Vagina (tissue), 2 donors: ENCODE data around the gene MAPRE2.

Source experiments
- POLR2A ChIP-seq, 2 donors: fragments of 450-650 bp; IDR thresholded peaks; one replicate each; pipeline ENCODE4 v1.6.1; 2017; ENCODE audit warnings: antibody characterized with exemption in 2 of 2, mild to moderate bottlenecking in 2 of 2, moderate library complexity in 2 of 2
- POLR2AphosphoS5 ChIP-seq, 2 donors: sonication (generic); formaldehyde crosslinking; IDR thresholded peaks; one replicate each; pipeline ENCODE4 v1.9.0; 2017; ENCODE audit warnings: antibody characterized with exemption in 2 of 2, mild to moderate bottlenecking in 2 of 2, low read depth in 1 of 2; ENCODE audit not compliant: insufficient read depth in 1 of 2
- TF ChIP-seq, protein P1 (sequence below), 3 experiments: fragments of 450-650 bp in 2 of 3; fragments of 200-600 bp in 1 of 3; sonication (generic) in 1 of 3; IDR thresholded peaks; one replicate each; pipeline ENCODE4 v1.5.1; 2017 to 2019; ENCODE audit warnings: antibody characterized with exemption in 3 of 3, mild to moderate bottlenecking in 2 of 3, moderate library complexity in 2 of 3

DNA sequence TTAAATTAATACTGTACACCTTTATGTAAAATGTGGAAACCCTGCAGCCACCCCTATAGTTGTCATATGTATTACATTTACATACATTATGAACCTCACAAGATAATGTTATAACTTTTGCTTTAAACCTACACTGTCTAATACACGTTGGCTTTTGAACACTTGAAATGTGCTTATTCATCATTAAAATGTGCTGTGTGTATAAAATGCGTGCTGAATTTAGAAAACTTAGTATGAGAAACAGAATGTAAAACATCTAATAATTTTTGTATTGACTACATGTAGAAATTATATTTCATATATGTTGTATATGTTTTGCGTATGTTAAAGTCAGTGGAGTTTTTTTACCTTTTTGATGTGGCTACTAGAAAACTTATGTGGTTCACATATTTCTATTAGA is 68.8 kb downstream of the MAPRE2 start:
- TF ChIP-seq, protein P1, sequence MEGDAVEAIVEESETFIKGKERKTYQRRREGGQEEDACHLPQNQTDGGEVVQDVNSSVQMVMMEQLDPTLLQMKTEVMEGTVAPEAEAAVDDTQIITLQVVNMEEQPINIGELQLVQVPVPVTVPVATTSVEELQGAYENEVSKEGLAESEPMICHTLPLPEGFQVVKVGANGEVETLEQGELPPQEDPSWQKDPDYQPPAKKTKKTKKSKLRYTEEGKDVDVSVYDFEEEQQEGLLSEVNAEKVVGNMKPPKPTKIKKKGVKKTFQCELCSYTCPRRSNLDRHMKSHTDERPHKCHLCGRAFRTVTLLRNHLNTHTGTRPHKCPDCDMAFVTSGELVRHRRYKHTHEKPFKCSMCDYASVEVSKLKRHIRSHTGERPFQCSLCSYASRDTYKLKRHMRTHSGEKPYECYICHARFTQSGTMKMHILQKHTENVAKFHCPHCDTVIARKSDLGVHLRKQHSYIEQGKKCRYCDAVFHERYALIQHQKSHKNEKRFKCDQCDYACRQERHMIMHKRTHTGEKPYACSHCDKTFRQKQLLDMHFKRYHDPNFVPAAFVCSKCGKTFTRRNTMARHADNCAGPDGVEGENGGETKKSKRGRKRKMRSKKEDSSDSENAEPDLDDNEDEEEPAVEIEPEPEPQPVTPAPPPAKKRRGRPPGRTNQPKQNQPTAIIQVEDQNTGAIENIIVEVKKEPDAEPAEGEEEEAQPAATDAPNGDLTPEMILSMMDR (IDR thresholded peaks at IDR 0.05): no peak
- TF ChIP-seq POLR2AphosphoS5 (IDR thresholded peaks at IDR 0.05; ENCODE audit: insufficient read depth in 1 of 2, low read depth in 1 of 2): no peak
- no peak for TF ChIP-seq POLR2A (IDR thresholded peaks at IDR 0.05)
